GM12878 (cell line): Measurements from ENCODE around the gene TAPBP.

Source experiments
- CREB1 ChIP-seq: IDR thresholded peaks from 2 replicates; pipeline ENCODE4 v1.6.1; 2012; ENCODE audit warnings: low read depth, mild to moderate bottlenecking, inconsistent platforms
- MAX ChIP-seq: IDR thresholded peaks from 2 replicates; pipeline ENCODE4 v1.6.1; 2012; ENCODE audit warnings: low read depth, low read length, improper control_type of control experiment
- MXI1 ChIP-seq: fragments of 150-350 bp; IDR thresholded peaks from 2 replicates; pipeline ENCODE4 v1.6.1; 2011; ENCODE audit warnings: low read depth, mild to moderate bottlenecking, inconsistent platforms, low read length, improper control_type of control experiment
- NBN ChIP-seq: fragments of 450-650 bp; IDR thresholded peaks from 2 replicates; pipeline ENCODE4 v1.6.1; 2016
- RB1 ChIP-seq: fragments of 450-650 bp; formaldehyde crosslinking; IDR thresholded peaks from 2 replicates; pipeline ENCODE4 v1.6.1; 2017; ENCODE audit warnings: mild to moderate bottlenecking, borderline replicate concordance
- SIX5 ChIP-seq: IDR thresholded peaks from 2 replicates; pipeline ENCODE4 v1.6.1; 2011; ENCODE audit warnings: mild to moderate bottlenecking, low read depth, low read length, moderate library complexity; ENCODE audit not compliant: severe bottlenecking
- SUZ12 ChIP-seq: fragments of 200-600 bp; sonication (generic); IDR thresholded peaks from one replicate; pipeline ENCODE4 v1.6.1; 2018; ENCODE audit warnings: antibody characterized with exemption, mild to moderate bottlenecking; ENCODE audit not compliant: unreplicated experiment
- TAF1 ChIP-seq: IDR thresholded peaks from 2 replicates; pipeline ENCODE4 v1.6.1; 2011; ENCODE audit warnings: mild to moderate bottlenecking, low read depth, low read length, borderline replicate concordance
- ZNF592 ChIP-seq: fragments of 450-650 bp; IDR thresholded peaks from 2 replicates; pipeline ENCODE4 v1.6.1; 2017; ENCODE audit warnings: mild to moderate bottlenecking, moderate library complexity

DNA sequence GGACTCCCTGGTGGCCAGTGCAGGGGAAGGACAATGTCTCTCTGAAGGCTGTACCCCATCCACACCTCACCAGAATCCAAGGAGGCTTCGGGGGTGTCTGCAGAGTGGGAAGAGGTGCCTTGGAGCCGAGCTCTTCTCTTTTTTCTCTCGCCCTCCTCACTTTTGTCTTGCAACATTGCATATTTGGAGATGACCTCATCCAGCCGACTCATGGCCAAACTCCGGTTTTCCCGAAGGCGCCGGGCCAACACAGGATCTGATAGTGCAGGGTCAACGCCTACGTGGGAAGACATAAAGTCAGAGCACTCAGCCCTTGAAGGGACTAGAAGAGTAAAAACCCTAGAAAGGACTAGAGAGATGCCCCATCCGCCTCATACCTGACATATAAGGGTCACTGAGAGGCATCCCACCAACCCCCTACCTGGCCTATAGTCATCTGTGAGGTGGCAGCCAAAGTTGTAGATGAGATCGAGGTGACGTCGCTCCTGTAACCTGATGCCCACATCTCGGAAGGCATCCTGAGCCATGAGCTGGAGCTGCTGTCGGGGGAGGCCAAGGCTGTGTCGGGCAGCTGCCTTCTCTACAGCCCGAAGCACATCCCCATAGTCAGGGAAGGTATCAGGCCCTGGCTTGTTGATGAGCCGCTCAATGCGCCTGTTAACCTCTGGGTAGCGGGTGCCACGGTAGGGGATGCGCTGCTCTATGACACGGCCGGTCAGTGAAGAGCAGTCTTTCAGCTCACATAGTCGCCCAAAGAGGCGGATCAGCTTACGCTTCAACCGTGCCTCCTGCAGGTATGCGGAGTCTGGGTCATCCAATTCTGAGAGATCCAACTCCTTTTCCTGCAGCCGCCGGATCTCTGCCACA, 6.7 kb upstream of the TAPBP start:
- TF ChIP-seq RB1 (no peak), MAX (no peak), ZNF592 (no peak), MXI1 (no peak), NBN (no peak), SIX5 (no peak), TAF1 (no peak), CREB1 (no peak), SUZ12 (no peak)
